K562 (cell line): ENCODE measurements around the gene ANKH. TPM values are rescaled to one million over a fixed set of nuclear protein-coding genes. Genes with fewer than 3 reads are reported as not detected.

Experiments
- ATAC-seq: fragments of 200-7000 bp; cut with Tn5 transposase; 3 replicates; pipeline ENCODE4 v1.9.1; 2020; ENCODE audit warnings: moderate library complexity
- BruUV-seq: library from RNA; stranded (reverse); fragments of 400-500 nt; replicated peaks from 2 replicates; lab custom pipeline; 2021; lab: Mats Ljungman, UMichigan
- CTCF ChIA-PET: fragments of 300-600 bp; formaldehyde crosslinking; extraction: SDS; loops from one replicate; lab custom pipeline; 2021; ENCODE audit warnings: low intra/inter-chr PET ratio; lab: Yijun Ruan, JAX
- POLR2A ChIA-PET: fragments of 300-600, 350-650 bp; sonication (Branson Sonifier 250); formaldehyde crosslinking; extraction: SDS; loops from one replicate; lab custom pipeline; 2021; ENCODE audit warnings: antibody characterized with exemption, inconsistent platforms; lab: Yijun Ruan, JAX
- DNase-seq, 4 experiments: peaks; one replicate each; pipeline versions ENCODE4 v3.0.0 to v3.0.0-alpha.2; 2011 to 2018; ENCODE audit warnings: low spot score in 3 of 4, mixed read lengths in 3 of 4; ENCODE audit errors: extremely low read depth in 1 of 4
- FAIRE-seq: peaks from 2 replicates; lab custom pipeline; 2011; peaks lifted over from hg19 to GRCh38; lab: Jason Lieb, UNC
- H2AFZ ChIP-seq: 2 replicates; pipeline ENCODE4 v1.6.0; 2011; ENCODE audit warnings: low read depth, low read length, control low read depth, inconsistent platforms
- H3K27ac ChIP-seq: fragments of 200-600 bp; 3 replicates; pipeline ENCODE4 v1.8.0; 2011; ENCODE audit warnings: low read depth, mild to moderate bottlenecking, control low read depth, inconsistent platforms, low read length, moderate library complexity, mixed read lengths; ENCODE audit errors: extremely low read depth
- H3K27me3 ChIP-seq, 2 experiments: fragments of 300-600 bp in 1 of 2; 2 replicates in 1 of 2; 3 replicates in 1 of 2; pipeline versions ENCODE4 v1.6.0 to v1.8.0; 2011; ENCODE audit warnings: inconsistent platforms in 2 of 2, low read length in 2 of 2, mild to moderate bottlenecking in 1 of 2, mixed read lengths in 1 of 2, moderate library complexity in 1 of 2; ENCODE audit not compliant: control insufficient read depth in 2 of 2, insufficient read depth in 2 of 2
- H3K36me3 ChIP-seq: fragments of 300-600 bp; 3 replicates; pipeline ENCODE4 v1.8.0; 2011; ENCODE audit warnings: mild to moderate bottlenecking, low read length, inconsistent platforms; ENCODE audit not compliant: control insufficient read depth, insufficient read depth
- H3K4me1 ChIP-seq, 2 experiments: fragments of 200-600 bp in 1 of 2; replicated peaks in 1 of 2; 2 replicates in 1 of 2; 3 replicates in 1 of 2; pipeline versions ENCODE4 v1.5.1 to v1.8.0; 2011; ENCODE audit warnings: inconsistent platforms in 2 of 2, low read length in 2 of 2, mild to moderate bottlenecking in 1 of 2, mixed read lengths in 1 of 2, moderate library complexity in 1 of 2; ENCODE audit not compliant: control insufficient read depth in 2 of 2, insufficient read depth in 2 of 2
- H3K4me2 ChIP-seq: 2 replicates; pipeline ENCODE4 v1.6.1; 2011; ENCODE audit warnings: low read length, control low read depth, inconsistent platforms, mixed read lengths; ENCODE audit not compliant: insufficient read depth
- H3K4me3 ChIP-seq: fragments of 200-600 bp; sonication (generic), shearing (Covaris generic); 2 replicates; pipeline ENCODE4 v1.5.1; 2016; ENCODE audit warnings: control low read depth, inconsistent platforms
- H3K79me2 ChIP-seq: fragments of 200-600 bp; 3 replicates; pipeline ENCODE4 v1.8.0; 2011; ENCODE audit warnings: low read length, inconsistent platforms; ENCODE audit not compliant: control insufficient read depth, insufficient read depth
- H3K9ac ChIP-seq, 2 experiments: 2 replicates each; pipeline versions ENCODE4 v1.6.0 to v1.6.1; 2011; ENCODE audit warnings: low read depth in 2 of 2, low read length in 2 of 2, control low read depth in 1 of 2, inconsistent platforms in 1 of 2, mild to moderate bottlenecking in 1 of 2, mixed read lengths in 1 of 2; ENCODE audit not compliant: insufficient read depth in 1 of 2
- H3K9me1 ChIP-seq: one replicate; pipeline ENCODE4 v1.6.0; 2011; ENCODE audit warnings: inconsistent platforms, mild to moderate bottlenecking, low read length, moderate library complexity; ENCODE audit not compliant: control insufficient read depth, insufficient read depth
- H3K9me3 ChIP-seq: replicated peaks from 2 replicates; pipeline ENCODE4 v1.5.1; 2011; ENCODE audit warnings: low read depth, low read length, inconsistent platforms; ENCODE audit not compliant: control insufficient read depth, insufficient read depth
- H4K20me1 ChIP-seq: replicated peaks from 2 replicates; pipeline ENCODE4 v1.6.1; 2011; ENCODE audit warnings: low read length, inconsistent platforms, mixed read lengths; ENCODE audit not compliant: control insufficient read depth, insufficient read depth
- DNMT1 ChIP-seq: fragments of 450-650 bp; IDR thresholded peaks from 2 replicates; pipeline ENCODE4 v1.6.1; 2016; ENCODE audit warnings: antibody characterized with exemption, mild to moderate bottlenecking
- GATAD2A ChIP-seq: fragments of 450-650 bp; IDR thresholded peaks from 2 replicates; pipeline ENCODE4 v1.6.1; 2017
- ILF3 ChIP-seq: fragments of 450-650 bp; IDR thresholded peaks from 2 replicates; pipeline ENCODE4 v1.6.1; 2018; ENCODE audit warnings: antibody characterized with exemption, mild to moderate bottlenecking, moderate library complexity, borderline replicate concordance
- PCBP2 ChIP-seq: fragments of 200-400 bp; formaldehyde crosslinking; IDR thresholded peaks from 2 replicates; pipeline ENCODE4 v1.6.1; 2018; ENCODE audit warnings: low read length, low read depth, mild to moderate bottlenecking, moderate library complexity; ENCODE audit not compliant: poor library complexity, severe bottlenecking
- PRDM10 ChIP-seq: fragments of 450-650 bp; IDR thresholded peaks from 2 replicates; pipeline ENCODE4 v1.6.1; 2018; ENCODE audit not compliant: partially characterized antibody
- SMARCE1 ChIP-seq: fragments of 450-650 bp; IDR thresholded peaks from 2 replicates; pipeline ENCODE4 v1.7.1; 2016; ENCODE audit warnings: mild to moderate bottlenecking
- TAF7 ChIP-seq: fragments of 450-650 bp; IDR thresholded peaks from 2 replicates; pipeline ENCODE4 v1.6.1; 2016; ENCODE audit warnings: missing genetic modification characterization, missing compliant biosample characterization
- ZBTB2 ChIP-seq: fragments of 450-650 bp; IDR thresholded peaks from 2 replicates; pipeline ENCODE4 v1.6.1; 2016; ENCODE audit warnings: antibody characterized with exemption
- ZNF274 ChIP-seq: IDR thresholded peaks from 2 replicates; pipeline ENCODE4 v1.6.1; 2011; ENCODE audit warnings: low read depth, mild to moderate bottlenecking, low read length, moderate library complexity, borderline replicate concordance
- ZNF316 ChIP-seq: fragments of 450-650 bp; IDR thresholded peaks from 2 replicates; pipeline ENCODE4 v1.6.1; 2016
- WGBS: fragments of 100-300 bp; shearing (Covaris generic); methylation state at CpG from one replicate; pipeline ENCODE4 v1.1.6; 2016; ENCODE audit warnings: low coverage, mixed read lengths; ENCODE audit not compliant: insufficient coverage; ENCODE audit errors: missing lambda C conversion rate; 5-methylcytosine and 5-hydroxymethylcytosine counted together
- in situ Hi-C: fragments of 300-500 bp; cut with MboI; formaldehyde crosslinking; loops from 4 replicates; pipeline ENCODE4 v1.15.0; 2018; ENCODE audit warnings: inconsistent platforms, mixed read lengths
- intact Hi-C: fragments of 100-400 bp; cut with micrococcal nuclease; formaldehyde crosslinking; loops from 2 replicates; pipeline ENCODE4 v1.14.2; 2022
- polyA plus RNA-seq, 8 experiments: library from polyadenylated mRNA; depleted of rRNA in 4 of 8; stranded (reverse) in 5 of 8; unstranded in 3 of 8; fragments of >200 nt; fragmentation: Nextera tagmentation in 2 of 8; fragmentation: Illumina TruSeq in 1 of 8; extraction: Ambion mirVana in 2 of 8; extraction: Trizol in 1 of 8; gene quantifications; 2 replicates each; pipeline versions ENCODE4 v1.2.1 to v1.2.3, GENCODE V29; 2011 to 2014; ENCODE audit warnings: inconsistent platforms in 1 of 8, missing spikeins in 1 of 8
- total RNA-seq, 7 experiments: library from RNA; depleted of rRNA in 6 of 7; stranded (reverse); fragments of >200 nt in 6 of 7; fragmentation: Illumina TruSeq in 2 of 7; extraction: Trizol in 2 of 7; gene quantifications; 2 replicates each; pipeline versions ENCODE4 v1.2.1 to v1.2.3, GENCODE V29; 2011 to 2021; ENCODE audit warnings: low replicate concordance in 1 of 7
- TF ChIP-seq, protein P1 (sequence below): sonication (generic); formaldehyde crosslinking; IDR thresholded peaks from 2 replicates; pipeline ENCODE4 v1.9.0; 2022; ENCODE audit warnings: mild to moderate bottlenecking, missing genetic modification reagents
- TF ChIP-seq, protein P2 (sequence below): fragments of 450-650 bp; IDR thresholded peaks from one replicate; pipeline ENCODE4 v1.6.1; 2018; ENCODE audit warnings: mild to moderate bottlenecking, moderate library complexity; ENCODE audit not compliant: partially characterized antibody
- TF ChIP-seq, protein P3 (sequence below): fragments of 250-450 bp; sonication (Bioruptor Pico); IDR thresholded peaks from 2 replicates; pipeline ENCODE4 v1.4.0; 2020

Gene ANKH
- total and polyA plus RNA-seq, 9 of the 15 experiments (the other 6 are each of a cell fraction or from before 2014, with no cell fraction given): 0.79 to 12.2 (median 4.5) TPM

GRCh38 chr5:14659821-14660607, 211.6 kb downstream of the ANKH start (continued):
- TF ChIP-seq ZBTB2: no peak
- TF ChIP-seq PRDM10: no peak
- TF ChIP-seq ZNF316: peak; percentile 81
- no peak for TF ChIP-seq ZNF274
- TF ChIP-seq, all 486 proteins: peak for 3

DNA sequence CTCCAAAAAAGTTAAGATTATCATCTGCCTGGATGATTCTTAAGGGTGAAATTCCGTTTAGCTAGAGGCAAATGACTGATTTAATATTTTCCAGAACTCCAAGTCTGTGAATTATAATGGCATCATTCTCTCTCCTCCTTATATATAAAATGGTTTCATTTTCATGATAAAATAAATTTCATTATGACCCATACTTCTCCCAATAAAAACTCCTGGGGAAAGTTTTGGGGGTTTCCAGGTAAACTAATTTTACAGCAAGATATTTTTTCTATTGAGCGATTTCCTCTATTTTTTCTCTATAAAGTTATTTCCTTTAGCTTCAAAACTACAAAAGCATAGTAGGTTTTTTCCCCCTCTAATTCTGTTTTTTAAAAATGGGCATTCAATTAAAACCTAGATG, 214.7 kb downstream of the ANKH start:
- FAIRE-seq: no peak
- DNase-seq: no peak
- in situ Hi-C loops: no loop called here
- no peak for ATAC-seq
- H3K4me1 ChIP-seq: no peaks in the 10 kb centered on the region
- no peaks in the 10 kb centered on the region for H3K79me2 ChIP-seq
- no peak overlapping the region for H3K27ac ChIP-seq
- no peak overlapping the region for H3K4me3 ChIP-seq
- POLR2A ChIA-PET: no interaction called here
- intact Hi-C loops: loop anchor here (10.0 kb wide), 1 partner anchor 552 kb away; no protein-coding TSS in a partner anchor
- BruUV-seq: no TSS peak
- WGBS: 0% methylated on average over 2 of the region's 2 CpGs
- no peak overlapping the region for H2AFZ ChIP-seq
- H3K9me3 ChIP-seq: no peaks in the 10 kb centered on the region
- CTCF ChIA-PET: no interaction called here
- H3K9me1 ChIP-seq: no peaks in the 10 kb centered on the region
- no peak overlapping the region for H3K9ac ChIP-seq
- no peak overlapping the region for H3K4me2 ChIP-seq
- no peaks in the 10 kb centered on the region; a peak in 4 of 5 replicates for H3K27me3 ChIP-seq
- H3K36me3 ChIP-seq: no peaks in the 10 kb centered on the region
- no peaks in the 10 kb centered on the region for H4K20me1 ChIP-seq
- TF ChIP-seq, protein P1, sequence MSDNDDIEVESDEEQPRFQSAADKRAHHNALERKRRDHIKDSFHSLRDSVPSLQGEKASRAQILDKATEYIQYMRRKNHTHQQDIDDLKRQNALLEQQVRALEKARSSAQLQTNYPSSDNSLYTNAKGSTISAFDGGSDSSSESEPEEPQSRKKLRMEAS (CRISPR knock-in tag): no peak
- TF ChIP-seq TAF7 (tag): no peak
- TF ChIP-seq GATAD2A: no peak
- no peak for TF ChIP-seq PCBP2
- TF ChIP-seq, protein P2, sequence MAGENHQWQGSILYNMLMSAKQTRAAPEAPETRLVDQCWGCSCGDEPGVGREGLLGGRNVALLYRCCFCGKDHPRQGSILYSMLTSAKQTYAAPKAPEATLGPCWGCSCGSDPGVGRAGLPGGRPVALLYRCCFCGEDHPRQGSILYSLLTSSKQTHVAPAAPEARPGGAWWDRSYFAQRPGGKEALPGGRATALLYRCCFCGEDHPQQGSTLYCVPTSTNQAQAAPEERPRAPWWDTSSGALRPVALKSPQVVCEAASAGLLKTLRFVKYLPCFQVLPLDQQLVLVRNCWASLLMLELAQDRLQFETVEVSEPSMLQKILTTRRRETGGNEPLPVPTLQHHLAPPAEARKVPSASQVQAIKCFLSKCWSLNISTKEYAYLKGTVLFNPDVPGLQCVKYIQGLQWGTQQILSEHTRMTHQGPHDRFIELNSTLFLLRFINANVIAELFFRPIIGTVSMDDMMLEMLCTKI: no peak
- no peak for TF ChIP-seq DNMT1
- TF ChIP-seq SMARCE1: no peak
- no peak for TF ChIP-seq ILF3
- TF ChIP-seq, protein P3, sequence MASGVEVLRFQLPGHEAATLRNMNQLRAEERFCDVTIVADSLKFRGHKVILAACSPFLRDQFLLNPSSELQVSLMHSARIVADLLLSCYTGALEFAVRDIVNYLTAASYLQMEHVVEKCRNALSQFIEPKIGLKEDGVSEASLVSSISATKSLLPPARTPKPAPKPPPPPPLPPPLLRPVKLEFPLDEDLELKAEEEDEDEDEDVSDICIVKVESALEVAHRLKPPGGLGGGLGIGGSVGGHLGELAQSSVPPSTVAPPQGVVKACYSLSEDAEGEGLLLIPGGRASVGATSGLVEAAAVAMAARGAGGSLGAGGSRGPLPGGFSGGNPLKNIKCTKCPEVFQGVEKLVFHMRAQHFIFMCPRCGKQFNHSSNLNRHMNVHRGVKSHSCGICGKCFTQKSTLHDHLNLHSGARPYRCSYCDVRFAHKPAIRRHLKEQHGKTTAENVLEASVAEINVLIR (CRISPR knock-in tag): no peak
